ENCODE results near the gene COG5.

GRCh38 chr7:107173191-107173590, 390.5 kb downstream of the COG5 start:
- TF ChIP-seq CTCF (IDR thresholded peaks at IDR 0.05 in 4 of 5, conservative IDR thresholded peaks at IDR 0.05 in 1 of 5) (no peak), POLR2A (IDR thresholded peaks at IDR 0.05) (no peak)
